ENCODE measurements around the gene ELN. TPM values are rescaled to one million over a fixed set of nuclear protein-coding genes. Genes with fewer than 3 reads are reported as not detected.

Gene ELN
- total RNA-seq, 1 experiment from 2014 or later = 0.26 TPM

- intact Hi-C loops (cut with micrococcal nuclease; ENCODE audit: unreplicated experiment) = loop anchor here (10.0 kb wide), 1 partner anchor 129 kb away; no protein-coding TSS in a partner anchor
- Histone ChIP-seq H3K27ac (ENCODE audit: low read length) (no peak overlapping the region), H3K27me3 (ENCODE audit: control insufficient read depth, insufficient read depth, low read length) (no peaks in the 10 kb centered on the region), H3K9me3 (ENCODE audit: control insufficient read depth, insufficient read depth, low read depth, low read length) (no peaks in the 10 kb centered on the region), H3K36me3 (ENCODE audit: control insufficient read depth, insufficient read depth, low read length) (no peaks in the 10 kb centered on the region), H3K4me3 (ENCODE audit: low read depth in 2 of 2, low read length in 2 of 2) (no peak overlapping the region), H3K4me1 (ENCODE audit: control insufficient read depth, insufficient read depth, low read length) (peaks cover 17% of the 10 kb centered on the region)
- TF ChIP-seq POLR2AphosphoS5 (IDR thresholded peaks at IDR 0.05; ENCODE audit: low read depth, low read length) = no peak
- no peak for TF ChIP-seq TCF7L2 (IDR thresholded peaks at IDR 0.05; ENCODE audit: low read depth, low read length)
- TF ChIP-seq CTCF (IDR thresholded peaks at IDR 0.05) = no peak
- no peak for TF ChIP-seq SIN3A (IDR thresholded peaks at IDR 0.05; ENCODE audit: borderline replicate concordance, insufficient read depth, low read depth, low read length)
- TF ChIP-seq REST (IDR thresholded peaks at IDR 0.05; ENCODE audit: insufficient read depth in 1 of 2, low read depth in 2 of 2, low read length in 1 of 2) = no peak
- BruUV-seq (replicated peaks) = no TSS peak
- ChIA-PET POLR2A (no interaction called here), CTCF (no interaction called here)
- DNase-seq (ENCODE audit: low read depth, low spot score) = no peak
- no peak for ATAC-seq
- in situ Hi-C loops (cut with HindIII; ENCODE audit: low pct_unique_long_range_greater_than_20kb, low sequenced_read_pairs) = no loop called here
Observed at GRCh38 chr7:74023786-74024185, 4.2 kb upstream of the ELN start.

- CTCF ChIA-PET = interaction anchor here (0.5 to 0.9 kb wide), 6 partner anchors 11 to 167 kb away, joined by 4 to 5 read pairs (median 5); no protein-coding TSS in a partner anchor
- ATAC-seq = no peak
- Histone ChIP-seq H3K4me1 (ENCODE audit: control insufficient read depth, insufficient read depth, low read length) (peaks cover 22% of the 10 kb centered on the region), H3K9me3 (ENCODE audit: control insufficient read depth, insufficient read depth, low read depth, low read length) (no peaks in the 10 kb centered on the region), H3K27ac (ENCODE audit: low read length) (no peak overlapping the region), H3K27me3 (ENCODE audit: control insufficient read depth, insufficient read depth, low read length) (no peaks in the 10 kb centered on the region), H3K36me3 (ENCODE audit: control insufficient read depth, insufficient read depth, low read length) (no peaks in the 10 kb centered on the region), H3K4me3 (ENCODE audit: low read depth in 2 of 2, low read length in 2 of 2) (no peak overlapping the region)
- intact Hi-C loops (cut with micrococcal nuclease; ENCODE audit: unreplicated experiment) = loop anchor here (10.0 kb wide), 1 partner anchor 130 kb away; no protein-coding TSS in a partner anchor
- DNase-seq (ENCODE audit: low read depth, low spot score) = no peak
- TF ChIP-seq TCF7L2 (IDR thresholded peaks at IDR 0.05; ENCODE audit: low read depth, low read length) (no peak), CTCF (IDR thresholded peaks at IDR 0.05) (no peak)
- in situ Hi-C loops (cut with HindIII; ENCODE audit: low pct_unique_long_range_greater_than_20kb, low sequenced_read_pairs) = no loop called here
- POLR2A ChIA-PET = interaction anchor here (0.7 kb wide), 1 partner anchor 40 kb away, joined by 3 read pairs; no protein-coding TSS in a partner anchor
- no TSS peak for BruUV-seq (replicated peaks)
Observed at GRCh38 chr7:74025146-74025545, 2.8 kb upstream of the ELN start.
